Testis (tissue), 3 donors: Measurements from ENCODE around the gene KLHL3. TPM values are rescaled to one million over a fixed set of nuclear protein-coding genes. Genes with fewer than 3 reads are reported as not detected.

Experiments used
- DNase-seq: peaks from one replicate; pipeline ENCODE4 v3.0.0-alpha.2; 2019
- H3K27ac ChIP-seq, 2 donors: fragments of 200-600 bp; sonication (generic); one replicate each; pipeline ENCODE4 v1.5.1; 2019
- H3K27me3 ChIP-seq: fragments of 200-600 bp; sonication (generic); one replicate; pipeline ENCODE4 v1.5.1; 2019
- H3K36me3 ChIP-seq: fragments of 200-600 bp; sonication (generic); one replicate; pipeline ENCODE4 v1.5.1; 2017; ENCODE audit warnings: low read depth; ENCODE audit errors: missing control alignments
- H3K4me1 ChIP-seq: fragments of 200-600 bp; sonication (generic); one replicate; pipeline ENCODE4 v1.5.1; 2019
- H3K4me3 ChIP-seq, 2 donors: fragments of 200-600 bp; sonication (generic); one replicate each; pipeline ENCODE4 v1.5.1; 2017 to 2019
- H3K9me3 ChIP-seq: fragments of 200-600 bp; sonication (generic); one replicate; pipeline ENCODE4 v1.5.1; 2017
- POLR2A ChIP-seq: fragments of 450-650 bp; IDR thresholded peaks from one replicate; pipeline ENCODE4 v1.6.1; 2017; ENCODE audit warnings: antibody characterized with exemption, mild to moderate bottlenecking, moderate library complexity
- WGBS, 2 donors: methylation state at CpG; one replicate each; pipeline ENCODE4 v1.1.5; 2018; 5-methylcytosine and 5-hydroxymethylcytosine counted together
- intact Hi-C: fragments of 100-400 bp; cut with DNase I; formaldehyde crosslinking; loops from one replicate; pipeline ENCODE4 v1.15.1; 2023; ENCODE audit warnings: low total_unique reads
- polyA plus RNA-seq: library from polyadenylated mRNA; stranded (reverse); fragments of 350-450 nt; fragmentation: Illumina TruSeq; extraction: RNeasy Lipid Tissue Mini Kit (QIAGEN cat#74804); gene quantifications from one replicate; pipeline ENCODE4 v1.2.3, GENCODE V29; 2014; ENCODE audit warnings: low read depth, low replicate concordance; ENCODE audit not compliant: insufficient read depth
- total RNA-seq, 2 donors: library from RNA; depleted of rRNA; stranded (reverse); fragments of >200 nt; gene quantifications; one replicate each; pipeline ENCODE4 v1.2.3, GENCODE V29; 2016
- TF ChIP-seq, protein P1 (sequence below), 3 experiments: fragments of 450-650 bp in 2 of 3; fragments of 200-600 bp in 1 of 3; sonication (generic) in 1 of 3; IDR thresholded peaks; one replicate each; pipeline ENCODE4 v1.5.1; 2016 to 2019; ENCODE audit warnings: antibody characterized with exemption in 3 of 3, mild to moderate bottlenecking in 2 of 3, moderate library complexity in 1 of 3

Gene KLHL3
- total and polyA plus RNA-seq, 3 donors from 2014 or later, result 13.7 to 35.0 (median 26.2) TPM

DNA sequence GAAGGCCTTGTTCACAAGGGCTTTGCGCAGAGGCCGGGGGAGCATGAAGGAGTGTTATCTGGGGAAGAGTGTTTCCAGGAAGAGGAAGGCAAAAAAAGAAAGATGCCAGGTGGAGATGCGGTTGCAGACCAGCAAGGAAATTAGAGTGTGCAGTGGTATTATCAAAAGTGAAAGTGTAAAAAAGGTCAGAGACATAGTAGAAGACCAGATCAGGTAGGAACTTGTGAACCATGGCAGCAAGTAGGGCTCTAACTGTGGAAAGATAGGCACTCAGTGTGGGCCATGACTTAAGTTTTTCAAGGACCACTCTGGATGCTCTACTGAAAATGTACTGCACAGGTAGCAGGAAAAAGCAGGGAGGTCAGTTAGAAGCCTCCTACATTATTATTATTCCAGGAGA, 146.7 kb downstream of the KLHL3 start:
- Histone ChIP-seq H3K9me3 (no peaks in the 10 kb centered on the region), H3K27ac (no peak overlapping the region), H3K36me3 (no peaks in the 10 kb centered on the region), H3K4me3 (no peak overlapping the region), H3K27me3 (no peaks in the 10 kb centered on the region), H3K4me1 (no peaks in the 10 kb centered on the region)
- TF ChIP-seq, protein P1, sequence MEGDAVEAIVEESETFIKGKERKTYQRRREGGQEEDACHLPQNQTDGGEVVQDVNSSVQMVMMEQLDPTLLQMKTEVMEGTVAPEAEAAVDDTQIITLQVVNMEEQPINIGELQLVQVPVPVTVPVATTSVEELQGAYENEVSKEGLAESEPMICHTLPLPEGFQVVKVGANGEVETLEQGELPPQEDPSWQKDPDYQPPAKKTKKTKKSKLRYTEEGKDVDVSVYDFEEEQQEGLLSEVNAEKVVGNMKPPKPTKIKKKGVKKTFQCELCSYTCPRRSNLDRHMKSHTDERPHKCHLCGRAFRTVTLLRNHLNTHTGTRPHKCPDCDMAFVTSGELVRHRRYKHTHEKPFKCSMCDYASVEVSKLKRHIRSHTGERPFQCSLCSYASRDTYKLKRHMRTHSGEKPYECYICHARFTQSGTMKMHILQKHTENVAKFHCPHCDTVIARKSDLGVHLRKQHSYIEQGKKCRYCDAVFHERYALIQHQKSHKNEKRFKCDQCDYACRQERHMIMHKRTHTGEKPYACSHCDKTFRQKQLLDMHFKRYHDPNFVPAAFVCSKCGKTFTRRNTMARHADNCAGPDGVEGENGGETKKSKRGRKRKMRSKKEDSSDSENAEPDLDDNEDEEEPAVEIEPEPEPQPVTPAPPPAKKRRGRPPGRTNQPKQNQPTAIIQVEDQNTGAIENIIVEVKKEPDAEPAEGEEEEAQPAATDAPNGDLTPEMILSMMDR (IDR thresholded peaks at IDR 0.05), result no peak
- TF ChIP-seq POLR2A, result no peak
- intact Hi-C loops, result no loop called here
- no peak for DNase-seq
- WGBS, 2 donors, result 84 to 94% methylated on average over 3 of the region's 3 CpGs

DNA sequence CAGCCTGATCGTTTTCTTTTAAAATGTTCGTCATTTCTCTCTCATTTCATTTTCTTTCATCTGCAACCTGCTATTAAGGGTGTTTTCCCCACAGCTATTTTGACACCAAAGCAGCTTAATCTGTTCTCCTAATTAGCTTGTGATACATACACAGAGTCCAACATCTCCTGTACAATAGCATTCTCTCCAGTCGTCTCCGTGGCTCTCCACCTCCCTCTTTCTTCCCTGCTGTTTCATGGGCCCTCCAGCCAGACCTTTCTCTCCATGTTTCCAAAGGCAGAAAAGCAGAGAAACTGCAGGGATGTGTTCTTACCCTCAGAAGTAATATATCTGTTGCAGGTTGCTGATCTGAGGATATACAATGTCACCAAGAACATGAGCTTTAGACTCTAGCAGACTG, 148.0 kb downstream of the KLHL3 start:
- H3K36me3 ChIP-seq, result no peaks in the 10 kb centered on the region
- no peak for TF ChIP-seq POLR2A
- TF ChIP-seq, protein P1 (IDR thresholded peaks at IDR 0.05), result no peak
- H3K27ac ChIP-seq, result no peak overlapping the region
- intact Hi-C loops, result no loop called here
- H3K27me3 ChIP-seq, result no peaks in the 10 kb centered on the region
- 80% methylated on average over 4 of the region's 4 CpGs for WGBS, 2 donors
- H3K4me1 ChIP-seq, result no peaks in the 10 kb centered on the region
- H3K4me3 ChIP-seq, result no peak overlapping the region
- DNase-seq, result no peak
- no peaks in the 10 kb centered on the region for H3K9me3 ChIP-seq

DNA sequence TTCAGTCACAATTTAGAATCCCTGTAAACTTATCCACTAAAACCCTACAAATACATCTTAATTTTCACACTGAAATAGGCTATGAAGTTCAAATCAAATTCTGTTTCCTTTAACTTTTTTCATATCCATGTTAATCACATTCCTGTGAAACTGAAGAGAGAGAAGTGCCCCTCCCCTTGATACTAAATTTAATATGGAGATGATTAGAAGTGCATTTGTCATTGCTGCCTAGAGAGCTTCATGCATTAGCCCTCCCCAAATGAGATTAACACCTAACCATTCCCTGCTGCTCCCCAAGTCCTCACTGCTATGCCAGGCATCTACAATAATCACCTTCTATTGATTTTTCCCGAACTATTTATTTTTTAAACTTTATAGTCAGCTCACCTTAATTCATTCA, 151.6 kb downstream of the KLHL3 start:
- H3K4me1 ChIP-seq, result no peaks in the 10 kb centered on the region
- no peak overlapping the region for H3K27ac ChIP-seq
- no peak overlapping the region for H3K4me3 ChIP-seq
- no peaks in the 10 kb centered on the region for H3K27me3 ChIP-seq
- 94% methylated on average over 1 of the region's 1 CpG for WGBS, 2 donors
- no peak for DNase-seq
- TF ChIP-seq, protein P1 (IDR thresholded peaks at IDR 0.05), result no peak
- TF ChIP-seq POLR2A, result no peak
- no peaks in the 10 kb centered on the region for H3K36me3 ChIP-seq
- no peaks in the 10 kb centered on the region for H3K9me3 ChIP-seq
- intact Hi-C loops, result no loop called here

DNA sequence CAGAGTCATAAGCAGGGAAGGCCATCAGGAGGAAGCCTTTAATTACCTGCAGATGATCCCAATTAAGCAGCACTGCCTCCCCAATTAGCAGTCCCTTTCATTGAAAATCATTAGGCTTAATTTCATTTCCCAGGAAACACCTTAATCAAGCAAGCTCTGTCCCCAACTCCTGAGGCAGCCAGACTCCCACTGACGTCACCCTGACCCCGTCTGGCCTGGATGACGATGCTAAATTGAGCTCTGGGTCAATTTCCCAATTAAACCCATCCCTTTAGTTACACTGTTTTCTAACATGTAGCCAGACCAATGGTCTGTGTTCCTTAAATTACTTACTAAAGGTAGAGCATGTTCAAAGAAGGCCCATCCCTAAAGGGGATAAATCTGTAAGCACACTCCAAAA, 152.8 kb downstream of the KLHL3 start:
- H3K27me3 ChIP-seq, result no peaks in the 10 kb centered on the region
- WGBS, 2 donors, result 72 to 87% methylated on average over 3 of the region's 3 CpGs
- H3K4me1 ChIP-seq, result no peaks in the 10 kb centered on the region
- H3K4me3 ChIP-seq, result no peak overlapping the region
- intact Hi-C loops, result no loop called here
- no peaks in the 10 kb centered on the region for H3K36me3 ChIP-seq
- H3K27ac ChIP-seq, result no peak overlapping the region
- H3K9me3 ChIP-seq, result no peaks in the 10 kb centered on the region
- no peak for TF ChIP-seq POLR2A
- TF ChIP-seq, protein P1 (IDR thresholded peaks at IDR 0.05), result no peak
- DNase-seq, result no peak

DNA sequence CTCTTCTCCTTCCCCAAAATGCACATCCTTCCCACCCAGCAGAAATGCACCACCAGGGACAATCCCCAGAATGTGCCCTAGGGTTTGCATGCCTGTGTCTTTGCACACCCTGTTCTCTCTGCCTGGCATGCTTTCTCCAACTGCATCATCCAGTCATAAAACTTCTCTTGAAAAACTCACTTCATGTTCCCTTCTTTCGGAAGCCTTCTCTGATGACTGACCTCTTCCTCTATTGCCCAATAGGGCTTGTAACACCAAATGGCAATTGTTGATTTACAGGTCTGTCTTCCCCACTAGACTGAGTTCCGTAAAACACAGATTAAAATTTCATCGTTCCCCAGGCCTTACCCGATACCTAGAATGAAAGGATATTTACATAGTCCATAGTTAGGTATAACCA, 153.7 kb downstream of the KLHL3 start:
- Histone ChIP-seq H3K9me3 (no peaks in the 10 kb centered on the region), H3K27ac (no peak overlapping the region), H3K4me3 (no peak overlapping the region), H3K27me3 (no peaks in the 10 kb centered on the region), H3K36me3 (no peaks in the 10 kb centered on the region), H3K4me1 (no peaks in the 10 kb centered on the region)
- no peak for DNase-seq
- TF ChIP-seq, protein P1 (IDR thresholded peaks at IDR 0.05), result no peak
- TF ChIP-seq POLR2A, result no peak
- intact Hi-C loops, result no loop called here
- 90 to 92% methylated on average over 4 of the region's 4 CpGs for WGBS, 2 donors
